DOHH2 (cell line): ENCODE data around the gene HBE1.

Experiments
- H3F3A ChIP-seq: fragments of 200-600 bp; sonication (generic), shearing (Covaris generic); 2 replicates; pipeline ENCODE4 v1.6.0; 2016; ENCODE audit warnings: antibody characterized with exemption, mild to moderate bottlenecking; ENCODE audit not compliant: control insufficient read depth, insufficient read depth
- H3K27ac ChIP-seq: fragments of 200-600 bp; sonication (generic); 2 replicates; pipeline ENCODE4 v1.5.1; 2014; ENCODE audit warnings: low read depth, mild to moderate bottlenecking, low read length, moderate library complexity
- H3K27me3 ChIP-seq: fragments of 200-600 bp; sonication (generic); 2 replicates; pipeline ENCODE4 v1.6.1; 2014; ENCODE audit warnings: mild to moderate bottlenecking, low read length, mixed read lengths; ENCODE audit not compliant: control insufficient read depth
- H3K36me3 ChIP-seq: fragments of 200-600 bp; sonication (generic); 2 replicates; pipeline ENCODE4 v1.6.1; 2014; ENCODE audit warnings: mild to moderate bottlenecking, low read length, moderate library complexity, mixed read lengths; ENCODE audit not compliant: control insufficient read depth
- H3K4me1 ChIP-seq: fragments of 200-600 bp; sonication (generic); 2 replicates; pipeline ENCODE4 v1.6.1; 2014; ENCODE audit warnings: mild to moderate bottlenecking, low read length, mixed read lengths; ENCODE audit not compliant: control insufficient read depth
- H3K4me2 ChIP-seq: fragments of 200-600 bp; sonication (generic); 2 replicates; pipeline ENCODE4 v1.6.0; 2014; ENCODE audit warnings: mild to moderate bottlenecking, low read length, moderate library complexity
- H3K4me3 ChIP-seq: fragments of 200-600 bp; sonication (generic); 2 replicates; pipeline ENCODE4 v1.5.1; 2014; ENCODE audit warnings: mild to moderate bottlenecking, low read length, mixed read lengths
- H3K79me2 ChIP-seq: fragments of 200-600 bp; sonication (generic); 2 replicates; pipeline ENCODE4 v1.6.1; 2014; ENCODE audit warnings: mild to moderate bottlenecking, low read length, mixed read lengths; ENCODE audit not compliant: control insufficient read depth
- H3K9me2 ChIP-seq: fragments of 200-600 bp; sonication (generic); replicated peaks from 2 replicates; pipeline ENCODE4 v1.6.1; 2014; ENCODE audit warnings: mild to moderate bottlenecking, low read length, mixed read lengths; ENCODE audit not compliant: control insufficient read depth
- H3K9me3 ChIP-seq: fragments of 200-600 bp; sonication (generic); 2 replicates; pipeline ENCODE4 v1.6.1; 2014; ENCODE audit warnings: antibody characterized with exemption, low read length, mixed read lengths; ENCODE audit not compliant: control insufficient read depth, insufficient read depth
- H4K20me1 ChIP-seq: fragments of 200-600 bp; sonication (generic); 2 replicates; pipeline ENCODE4 v1.6.0; 2014; ENCODE audit warnings: low read depth, mild to moderate bottlenecking, antibody characterized with exemption, low read length, moderate library complexity; ENCODE audit not compliant: control insufficient read depth, insufficient read depth
- CTCF ChIP-seq: fragments of 200-600 bp; sonication (generic); IDR thresholded peaks from one replicate; pipeline ENCODE4 v1.5.1; 2014; ENCODE audit warnings: antibody characterized with exemption, mild to moderate bottlenecking, low read depth, low read length; ENCODE audit not compliant: poor library complexity, severe bottlenecking
- EZH2phosphoT487 ChIP-seq: fragments of 200-600 bp; sonication (generic); IDR thresholded peaks from 2 replicates; pipeline ENCODE4 v1.6.1; 2017; ENCODE audit warnings: borderline replicate concordance, mild to moderate bottlenecking, antibody characterized with exemption, low read length, moderate library complexity, mixed read lengths

HBE1 gene

GRCh38 chr11:5223146-5223545, 46.6 kb downstream of the HBE1 start:
- Histone ChIP-seq H3K27ac (no peak overlapping the region), H4K20me1 (no peaks in the 10 kb centered on the region), H3K4me1 (no peaks in the 10 kb centered on the region), H3K36me3 (no peaks in the 10 kb centered on the region), H3K79me2 (no peaks in the 10 kb centered on the region), H3K9me3 (no peaks in the 10 kb centered on the region), H3K4me2 (no peak overlapping the region), H3F3A (no peaks in the 10 kb centered on the region), H3K4me3 (no peak overlapping the region), H3K27me3 (no peaks in the 10 kb centered on the region), H3K9me2 (no peaks in the 10 kb centered on the region)
- TF ChIP-seq CTCF (no peak), EZH2phosphoT487 (no peak)
